Sigmoid colon (tissue), 7 donors: ENCODE data around the gene NPAS2. TPM values are rescaled to one million over a fixed set of nuclear protein-coding genes. Genes with fewer than 3 reads are reported as not detected.
A peak's percentile ranks its signal among the peaks of the same experiment; 100 is the strongest.

Experiments
- DNase-seq: peaks from one replicate; pipeline ENCODE4 v3.0.0-alpha.2; 2019
- H3K27ac ChIP-seq, 4 donors: fragments of 200-600 bp; sonication (generic); one replicate each; pipeline ENCODE4 v1.5.1; 2016 to 2019; ENCODE audit warnings: mild to moderate bottlenecking in 1 of 4
- H3K27me3 ChIP-seq, 3 donors: fragments of 200-600 bp; sonication (generic); one replicate each; pipeline ENCODE4 v1.5.1; 2019; ENCODE audit warnings: mild to moderate bottlenecking in 1 of 3
- H3K36me3 ChIP-seq, 4 donors: fragments of 200-600 bp; sonication (generic); one replicate each; pipeline ENCODE4 v1.5.1; 2016 to 2019
- H3K4me1 ChIP-seq, 4 donors: fragments of 200-600 bp; sonication (generic); one replicate each; pipeline ENCODE4 v1.5.1; 2017 to 2019
- H3K4me3 ChIP-seq, 4 donors: fragments of 200-600 bp; sonication (generic); one replicate each; pipeline ENCODE4 v1.5.1; 2017 to 2019; ENCODE audit warnings: mild to moderate bottlenecking in 2 of 4, moderate library complexity in 1 of 4
- H3K9me3 ChIP-seq, 4 donors: fragments of 200-600 bp in 3 of 4; sonication (generic) in 3 of 4; one replicate each; pipeline versions ENCODE4 v1.5.1 to v1.6.1; 2013 to 2019
- EP300 ChIP-seq, 4 donors: sonication (generic); formaldehyde crosslinking; IDR thresholded peaks; one replicate each; pipeline ENCODE4 v1.6.1; 2017; ENCODE audit warnings: antibody characterized with exemption in 4 of 4
- POLR2A ChIP-seq, 2 donors: fragments of 450-650 bp; IDR thresholded peaks; one replicate each; pipeline ENCODE4 v1.6.1; 2016; ENCODE audit warnings: antibody characterized with exemption in 2 of 2, mild to moderate bottlenecking in 2 of 2, moderate library complexity in 2 of 2
- POLR2AphosphoS5 ChIP-seq, 4 donors: sonication (generic); formaldehyde crosslinking; IDR thresholded peaks; one replicate each; pipeline ENCODE4 v1.6.1; 2017; ENCODE audit warnings: antibody characterized with exemption in 4 of 4
- WGBS, 2 donors: extraction: QIAGEN DNeasy Blood & Tissue Kit; methylation state at CpG; one replicate each; pipeline ENCODE4 v1.1.7; 2013; 5-methylcytosine and 5-hydroxymethylcytosine counted together
- intact Hi-C: fragments of 100-400 bp; cut with DNase I; formaldehyde crosslinking; loops from one replicate; pipeline ENCODE4 v1.15.1; 2023
- polyA plus RNA-seq, 3 donors: library from polyadenylated mRNA; stranded (reverse); fragments of 200-250 nt; gene quantifications; one replicate each; pipeline ENCODE4 v1.2.3, GENCODE V29; 2013
- total RNA-seq, 4 donors: library from RNA; depleted of rRNA; stranded (reverse); fragments of >200 nt; gene quantifications; one replicate each; pipeline ENCODE4 v1.1.0, GENCODE V29; 2016
- TF ChIP-seq, protein P1 (sequence below), 4 experiments: fragments of 450-650 bp in 3 of 4; fragments of 200-600 bp in 1 of 4; IDR thresholded peaks; one replicate each; pipeline ENCODE4 v1.5.1; 2016 to 2019; ENCODE audit warnings: antibody characterized with exemption in 4 of 4, mild to moderate bottlenecking in 3 of 4, moderate library complexity in 2 of 4
- donor health status: healthy with polysubstance abuse.
- donor health status: Bipolar disorder and iron deficiency.
- donor health status: healthy.

Gene NPAS2
- total and polyA plus RNA-seq, 7 donors = 14.2 to 53.9 (median 23.2) TPM

DNA sequence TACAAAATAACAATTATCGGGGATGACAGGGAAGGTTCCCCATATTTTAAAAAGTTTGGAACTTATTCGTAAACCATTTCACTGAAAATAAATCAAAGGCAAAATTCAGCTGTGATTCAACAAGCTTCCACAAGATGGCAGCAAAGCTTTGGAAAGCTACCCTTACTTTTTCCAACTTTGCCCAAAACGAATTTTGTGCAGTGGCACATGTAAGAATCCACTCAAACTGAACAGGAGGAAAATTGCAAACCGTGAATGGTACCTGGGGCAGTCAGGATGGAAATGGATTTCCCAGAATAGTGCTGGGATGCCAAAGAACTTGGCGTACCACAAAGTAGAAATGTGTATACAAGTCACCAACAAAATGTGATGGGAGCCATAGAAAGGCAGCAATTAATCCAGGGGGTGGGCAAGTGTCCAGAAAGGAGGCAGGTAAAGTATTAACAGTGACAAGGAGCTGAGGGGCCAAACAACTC, 192.8 kb downstream of the NPAS2 start:
- TF ChIP-seq POLR2AphosphoS5 (IDR thresholded peaks at IDR 0.05) (peak in 1 of 4 donors; percentile 12), POLR2A (IDR thresholded peaks at IDR 0.05) (no peak)
- TF ChIP-seq, protein P1, sequence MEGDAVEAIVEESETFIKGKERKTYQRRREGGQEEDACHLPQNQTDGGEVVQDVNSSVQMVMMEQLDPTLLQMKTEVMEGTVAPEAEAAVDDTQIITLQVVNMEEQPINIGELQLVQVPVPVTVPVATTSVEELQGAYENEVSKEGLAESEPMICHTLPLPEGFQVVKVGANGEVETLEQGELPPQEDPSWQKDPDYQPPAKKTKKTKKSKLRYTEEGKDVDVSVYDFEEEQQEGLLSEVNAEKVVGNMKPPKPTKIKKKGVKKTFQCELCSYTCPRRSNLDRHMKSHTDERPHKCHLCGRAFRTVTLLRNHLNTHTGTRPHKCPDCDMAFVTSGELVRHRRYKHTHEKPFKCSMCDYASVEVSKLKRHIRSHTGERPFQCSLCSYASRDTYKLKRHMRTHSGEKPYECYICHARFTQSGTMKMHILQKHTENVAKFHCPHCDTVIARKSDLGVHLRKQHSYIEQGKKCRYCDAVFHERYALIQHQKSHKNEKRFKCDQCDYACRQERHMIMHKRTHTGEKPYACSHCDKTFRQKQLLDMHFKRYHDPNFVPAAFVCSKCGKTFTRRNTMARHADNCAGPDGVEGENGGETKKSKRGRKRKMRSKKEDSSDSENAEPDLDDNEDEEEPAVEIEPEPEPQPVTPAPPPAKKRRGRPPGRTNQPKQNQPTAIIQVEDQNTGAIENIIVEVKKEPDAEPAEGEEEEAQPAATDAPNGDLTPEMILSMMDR (IDR thresholded peaks at IDR 0.05) = peak; percentile 62 to 81 (median 71)
- no peaks in the 10 kb centered on the region for H3K9me3 ChIP-seq
- DNase-seq = no peak
- H3K4me1 ChIP-seq = peaks cover 0 to 2% (median 0%) of the 10 kb centered on the region in 4 donors
- no peak overlapping the region for H3K4me3 ChIP-seq
- intact Hi-C loops = loop anchor here (1.0 kb wide), 2 partner anchors 140 to 193 kb away; no protein-coding TSS in a partner anchor
- peaks cover 0 to 50% (median 11%) of the 10 kb centered on the region in 4 donors for H3K36me3 ChIP-seq
- no peak overlapping the region for H3K27ac ChIP-seq
- WGBS, 2 donors = 34 to 44% methylated on average over 5 of the region's 5 CpGs
- no peaks in the 10 kb centered on the region for H3K27me3 ChIP-seq

DNA sequence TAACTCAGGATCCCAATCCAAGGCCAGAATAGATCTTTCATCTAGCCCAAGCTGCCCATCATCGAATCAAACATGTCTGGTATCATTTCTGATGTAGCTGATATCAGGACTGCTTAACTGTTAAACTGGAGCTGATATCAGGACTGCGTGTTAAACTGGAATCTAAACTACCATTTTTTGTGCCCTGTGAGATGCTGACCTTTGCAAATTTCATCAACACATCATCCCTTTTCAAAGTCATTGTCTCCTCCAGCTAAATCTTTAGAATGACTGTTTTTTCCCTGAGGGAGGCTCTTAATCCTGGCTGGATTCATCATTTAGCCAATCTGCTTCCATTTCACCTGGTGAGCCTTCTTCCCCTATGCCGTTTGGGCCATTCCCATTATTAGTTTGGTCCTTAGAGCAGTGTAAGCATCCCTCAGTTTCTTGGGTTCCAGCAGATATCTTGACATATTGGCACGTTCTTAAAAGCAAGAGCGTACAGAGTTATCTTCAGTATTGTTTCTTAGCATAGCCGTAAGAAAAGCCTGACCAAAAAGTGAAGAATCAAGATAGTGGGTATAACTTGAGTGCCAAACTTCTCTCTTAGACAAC, 194.4 kb downstream of the NPAS2 start:
- TF ChIP-seq POLR2AphosphoS5 (IDR thresholded peaks at IDR 0.05) = no peak
- TF ChIP-seq EP300 (IDR thresholded peaks at IDR 0.05) = no peak
- TF ChIP-seq, protein P1 (IDR thresholded peaks at IDR 0.05) = no peak
- TF ChIP-seq POLR2A (IDR thresholded peaks at IDR 0.05) = no peak
- no peak for DNase-seq
- Histone ChIP-seq H3K9me3 (no peaks in the 10 kb centered on the region), H3K4me3 (no peak overlapping the region), H3K36me3 (peaks cover 0 to 39% (median 4%) of the 10 kb centered on the region in 4 donors), H3K4me1 (peaks cover 0 to 6% (median 0%) of the 10 kb centered on the region in 4 donors), H3K27ac (no peak overlapping the region), H3K27me3 (no peaks in the 10 kb centered on the region)
- WGBS, 2 donors = 93 to 96% methylated on average over 6 of the region's 6 CpGs
- intact Hi-C loops = no loop called here

DNA sequence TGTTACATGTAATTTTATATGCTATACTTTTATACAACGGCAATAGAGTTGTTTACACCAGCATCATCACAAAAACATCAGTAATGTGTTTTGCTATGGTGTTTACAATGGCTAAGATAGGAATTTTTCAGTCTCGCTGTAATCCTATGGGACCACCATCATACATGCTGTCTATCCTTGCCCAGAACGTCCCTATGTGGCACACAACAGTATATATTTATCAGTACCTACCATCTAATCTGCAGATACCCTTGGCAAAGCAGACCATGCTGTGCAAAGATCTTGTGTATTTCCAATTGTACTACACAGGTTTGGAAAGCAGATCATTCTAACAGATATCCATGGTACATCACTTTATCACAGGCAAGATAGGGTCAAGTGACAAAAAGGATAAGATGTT, 197.4 kb downstream of the NPAS2 start:
- Histone ChIP-seq H3K27me3 (no peaks in the 10 kb centered on the region), H3K4me1 (peaks cover 0 to 6% (median 0%) of the 10 kb centered on the region in 4 donors), H3K9me3 (no peaks in the 10 kb centered on the region), H3K36me3 (peaks cover 0 to 25% (median 0%) of the 10 kb centered on the region in 4 donors), H3K27ac (no peak overlapping the region), H3K4me3 (no peak overlapping the region)
- no peak for TF ChIP-seq POLR2A (IDR thresholded peaks at IDR 0.05)
- TF ChIP-seq POLR2AphosphoS5 (IDR thresholded peaks at IDR 0.05) = no peak
- TF ChIP-seq, protein P1 (IDR thresholded peaks at IDR 0.05) = no peak
- TF ChIP-seq EP300 (IDR thresholded peaks at IDR 0.05) = no peak
- intact Hi-C loops = no loop called here
- 82 to 91% methylated on average over 3 of the region's 3 CpGs for WGBS, 2 donors
- DNase-seq = no peak

- Histone ChIP-seq H3K9me3 (no peaks in the 10 kb centered on the region), H3K27ac (no peak overlapping the region), H3K36me3 (peaks cover 0 to 25% (median 0%) of the 10 kb centered on the region in 4 donors), H3K4me3 (no peak overlapping the region), H3K4me1 (peaks cover 0 to 4% (median 0%) of the 10 kb centered on the region in 4 donors), H3K27me3 (no peaks in the 10 kb centered on the region)
- no peak for DNase-seq
- WGBS, 2 donors = 34 to 65% methylated on average over 8 of the region's 8 CpGs
- intact Hi-C loops = no loop called here
- TF ChIP-seq, protein P1 (IDR thresholded peaks at IDR 0.05) = no peak
- TF ChIP-seq EP300 (IDR thresholded peaks at IDR 0.05) (no peak), POLR2AphosphoS5 (IDR thresholded peaks at IDR 0.05) (no peak), POLR2A (IDR thresholded peaks at IDR 0.05) (no peak)
Observed at GRCh38 chr2:101018934-101019333, 199.0 kb downstream of the NPAS2 start.
